Measurements from ENCODE around the gene RPL32.

- TF ChIP-seq, protein P1, sequence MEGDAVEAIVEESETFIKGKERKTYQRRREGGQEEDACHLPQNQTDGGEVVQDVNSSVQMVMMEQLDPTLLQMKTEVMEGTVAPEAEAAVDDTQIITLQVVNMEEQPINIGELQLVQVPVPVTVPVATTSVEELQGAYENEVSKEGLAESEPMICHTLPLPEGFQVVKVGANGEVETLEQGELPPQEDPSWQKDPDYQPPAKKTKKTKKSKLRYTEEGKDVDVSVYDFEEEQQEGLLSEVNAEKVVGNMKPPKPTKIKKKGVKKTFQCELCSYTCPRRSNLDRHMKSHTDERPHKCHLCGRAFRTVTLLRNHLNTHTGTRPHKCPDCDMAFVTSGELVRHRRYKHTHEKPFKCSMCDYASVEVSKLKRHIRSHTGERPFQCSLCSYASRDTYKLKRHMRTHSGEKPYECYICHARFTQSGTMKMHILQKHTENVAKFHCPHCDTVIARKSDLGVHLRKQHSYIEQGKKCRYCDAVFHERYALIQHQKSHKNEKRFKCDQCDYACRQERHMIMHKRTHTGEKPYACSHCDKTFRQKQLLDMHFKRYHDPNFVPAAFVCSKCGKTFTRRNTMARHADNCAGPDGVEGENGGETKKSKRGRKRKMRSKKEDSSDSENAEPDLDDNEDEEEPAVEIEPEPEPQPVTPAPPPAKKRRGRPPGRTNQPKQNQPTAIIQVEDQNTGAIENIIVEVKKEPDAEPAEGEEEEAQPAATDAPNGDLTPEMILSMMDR (IDR thresholded peaks at IDR 0.05) = no peak
- TF ChIP-seq EP300 (IDR thresholded peaks at IDR 0.05) = no peak
Measured at GRCh38 chr3:12829886-12830784, 11.2 kb downstream of the RPL32 start.

Data from esophagus muscularis mucosa (tissue), 3 donors.